C4-2B (cell line): Measurements from ENCODE around the gene SLC34A3.

Experiments
- ZFX ChIP-seq: fragments of 450-650 bp; IDR thresholded peaks from 2 replicates; pipeline ENCODE4 v1.6.1; 2017
- TF ChIP-seq, protein P1 (sequence below): fragments of 450-650 bp; conservative IDR thresholded peaks from 2 replicates; pipeline ENCODE4 v1.5.1; 2017; ENCODE audit warnings: mild to moderate bottlenecking

DNA sequence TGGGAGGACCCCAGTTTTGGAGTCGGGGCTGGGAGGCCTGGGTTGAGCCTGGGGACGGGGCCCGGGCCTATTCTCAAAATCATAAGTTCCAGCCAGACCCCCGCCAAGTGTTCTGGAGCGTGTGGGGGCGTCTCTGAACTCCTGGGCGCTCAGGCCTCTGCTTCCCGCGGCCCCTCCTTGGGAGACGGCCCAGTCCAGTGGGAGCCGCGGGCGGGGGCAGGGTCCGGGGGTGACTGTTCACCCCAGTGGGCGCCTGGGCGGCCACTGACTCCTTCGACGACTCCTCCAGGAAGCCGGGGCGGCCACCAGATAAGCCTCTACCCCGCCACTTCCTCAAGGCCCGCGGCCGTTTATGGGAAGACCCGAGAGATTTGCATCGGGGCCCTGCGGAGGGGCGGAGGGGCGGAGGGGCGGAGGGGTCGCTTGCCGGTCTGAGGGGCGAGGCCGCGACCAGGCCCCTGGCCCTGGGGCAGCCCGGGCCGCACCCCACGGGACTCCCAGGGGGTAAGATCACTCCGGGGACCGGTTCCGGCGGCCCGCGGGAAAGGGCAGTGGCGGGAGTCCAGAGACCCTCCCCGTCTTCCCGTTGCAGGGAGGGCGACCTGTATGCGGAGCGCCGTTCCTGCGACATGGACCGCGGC, 47.5 kb downstream of the SLC34A3 start:
- TF ChIP-seq, protein P1, sequence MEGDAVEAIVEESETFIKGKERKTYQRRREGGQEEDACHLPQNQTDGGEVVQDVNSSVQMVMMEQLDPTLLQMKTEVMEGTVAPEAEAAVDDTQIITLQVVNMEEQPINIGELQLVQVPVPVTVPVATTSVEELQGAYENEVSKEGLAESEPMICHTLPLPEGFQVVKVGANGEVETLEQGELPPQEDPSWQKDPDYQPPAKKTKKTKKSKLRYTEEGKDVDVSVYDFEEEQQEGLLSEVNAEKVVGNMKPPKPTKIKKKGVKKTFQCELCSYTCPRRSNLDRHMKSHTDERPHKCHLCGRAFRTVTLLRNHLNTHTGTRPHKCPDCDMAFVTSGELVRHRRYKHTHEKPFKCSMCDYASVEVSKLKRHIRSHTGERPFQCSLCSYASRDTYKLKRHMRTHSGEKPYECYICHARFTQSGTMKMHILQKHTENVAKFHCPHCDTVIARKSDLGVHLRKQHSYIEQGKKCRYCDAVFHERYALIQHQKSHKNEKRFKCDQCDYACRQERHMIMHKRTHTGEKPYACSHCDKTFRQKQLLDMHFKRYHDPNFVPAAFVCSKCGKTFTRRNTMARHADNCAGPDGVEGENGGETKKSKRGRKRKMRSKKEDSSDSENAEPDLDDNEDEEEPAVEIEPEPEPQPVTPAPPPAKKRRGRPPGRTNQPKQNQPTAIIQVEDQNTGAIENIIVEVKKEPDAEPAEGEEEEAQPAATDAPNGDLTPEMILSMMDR: no peak
- TF ChIP-seq ZFX: no peak
